IPS-20b (cell line): Measurements from ENCODE around the gene DLX4.

ENCODE experiments used
- H3K27ac ChIP-seq: one replicate; pipeline ENCODE4 v1.5.1; 2013; ENCODE audit warnings: low read length
- H3K27me3 ChIP-seq: 2 replicates; pipeline ENCODE4 v1.6.1; 2013; ENCODE audit warnings: mild to moderate bottlenecking, low read length, inconsistent platforms; ENCODE audit not compliant: insufficient read depth
- H3K36me3 ChIP-seq: 2 replicates; pipeline ENCODE4 v1.6.1; 2013; ENCODE audit warnings: low read depth, mild to moderate bottlenecking, inconsistent platforms, low read length, moderate library complexity; ENCODE audit not compliant: insufficient read depth
- H3K4me1 ChIP-seq: 2 replicates; pipeline ENCODE4 v1.6.1; 2013; ENCODE audit warnings: mild to moderate bottlenecking, control low read depth, inconsistent platforms, low read length, moderate library complexity; ENCODE audit not compliant: insufficient read depth
- H3K4me3 ChIP-seq: 2 replicates; pipeline ENCODE4 v1.5.1; 2013; ENCODE audit warnings: mild to moderate bottlenecking, low read length, inconsistent platforms
- H3K9ac ChIP-seq: 2 replicates; pipeline ENCODE4 v1.6.1; 2013; ENCODE audit warnings: low read depth, mild to moderate bottlenecking, inconsistent platforms, low read length, moderate library complexity
- H3K9me3 ChIP-seq: 2 replicates; pipeline ENCODE4 v1.6.1; 2013; ENCODE audit warnings: mild to moderate bottlenecking, low read depth, low read length, inconsistent platforms; ENCODE audit not compliant: insufficient read depth

DLX4 gene

DNA sequence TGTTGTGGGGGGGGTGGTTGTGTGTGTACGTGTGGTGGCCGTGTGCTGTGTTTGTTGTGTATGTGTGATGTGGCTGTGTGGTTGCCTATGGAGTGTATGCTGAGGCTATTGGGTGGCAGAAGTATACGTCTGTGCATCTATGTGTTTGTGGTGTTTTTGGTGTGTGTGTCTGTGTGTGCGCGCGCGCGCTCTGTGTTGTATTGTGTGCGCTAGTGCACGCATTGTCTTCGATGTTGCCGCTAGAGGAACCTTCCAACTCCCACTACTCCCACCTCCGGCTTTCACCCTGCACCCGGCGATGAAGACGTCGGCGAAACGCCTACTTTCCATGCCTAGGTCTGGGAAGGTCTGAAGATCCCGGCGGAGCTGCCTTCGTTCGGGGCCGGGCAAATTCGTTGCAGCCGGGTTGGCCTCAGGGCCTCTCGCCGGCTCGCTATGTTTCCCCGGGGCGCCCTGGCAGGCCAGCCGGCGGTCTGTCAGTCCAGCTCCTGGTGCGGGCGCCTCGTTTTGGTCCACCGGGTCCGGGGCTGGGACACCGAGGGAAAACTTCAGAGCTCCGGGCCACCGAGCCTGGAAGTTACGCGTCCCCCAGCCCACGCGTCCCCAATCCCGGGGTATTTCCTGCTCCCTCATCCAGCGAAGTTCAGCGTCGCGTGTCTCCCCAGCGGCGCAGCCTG, 5.2 kb upstream of the DLX4 start:
- H3K9me3 ChIP-seq, result no peaks in the 10 kb centered on the region
- peak overlapping the region; percentile 45; the same call in 1 of the 2 replicates for H3K4me3 ChIP-seq
- no peak overlapping the region for H3K27ac ChIP-seq
- no peaks in the 10 kb centered on the region for H3K36me3 ChIP-seq
- peaks cover 93% of the 10 kb centered on the region for H3K27me3 ChIP-seq
- H3K9ac ChIP-seq, result no peak overlapping the region
- H3K4me1 ChIP-seq, result peaks cover 22% of the 10 kb centered on the region; the same call in 1 of the 2 replicates

DNA sequence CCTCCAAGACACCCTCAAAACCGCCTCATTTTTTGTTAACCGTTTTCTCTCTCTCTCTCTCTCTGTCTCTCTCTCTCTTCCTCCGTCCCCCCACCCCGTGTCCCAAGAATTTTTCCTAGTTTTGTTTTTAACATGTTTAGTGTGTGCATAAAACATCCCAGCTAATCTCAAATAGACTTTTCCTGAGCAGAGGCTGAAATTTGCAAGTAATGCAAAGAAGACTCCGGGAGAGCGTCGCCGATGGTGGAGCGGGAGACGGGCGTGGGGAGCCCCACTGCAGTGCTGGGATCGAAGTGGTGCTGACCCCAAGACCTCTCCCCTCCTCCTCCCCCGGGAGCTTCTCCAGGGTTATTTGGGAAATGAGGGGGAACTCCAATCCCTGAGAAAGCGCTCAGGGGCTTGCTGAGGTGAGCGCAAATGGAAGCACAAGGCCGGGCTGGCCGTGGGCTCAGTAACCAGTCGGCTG, 4.7 kb upstream of the DLX4 start:
- peaks cover 94% of the 10 kb centered on the region for H3K27me3 ChIP-seq
- no peaks in the 10 kb centered on the region for H3K9me3 ChIP-seq
- peak overlapping the region; percentile 45 for H3K4me3 ChIP-seq
- H3K4me1 ChIP-seq, result peaks cover 22% of the 10 kb centered on the region; the same call in 1 of the 2 replicates
- no peak overlapping the region for H3K9ac ChIP-seq
- H3K27ac ChIP-seq, result no peak overlapping the region
- H3K36me3 ChIP-seq, result no peaks in the 10 kb centered on the region

DNA sequence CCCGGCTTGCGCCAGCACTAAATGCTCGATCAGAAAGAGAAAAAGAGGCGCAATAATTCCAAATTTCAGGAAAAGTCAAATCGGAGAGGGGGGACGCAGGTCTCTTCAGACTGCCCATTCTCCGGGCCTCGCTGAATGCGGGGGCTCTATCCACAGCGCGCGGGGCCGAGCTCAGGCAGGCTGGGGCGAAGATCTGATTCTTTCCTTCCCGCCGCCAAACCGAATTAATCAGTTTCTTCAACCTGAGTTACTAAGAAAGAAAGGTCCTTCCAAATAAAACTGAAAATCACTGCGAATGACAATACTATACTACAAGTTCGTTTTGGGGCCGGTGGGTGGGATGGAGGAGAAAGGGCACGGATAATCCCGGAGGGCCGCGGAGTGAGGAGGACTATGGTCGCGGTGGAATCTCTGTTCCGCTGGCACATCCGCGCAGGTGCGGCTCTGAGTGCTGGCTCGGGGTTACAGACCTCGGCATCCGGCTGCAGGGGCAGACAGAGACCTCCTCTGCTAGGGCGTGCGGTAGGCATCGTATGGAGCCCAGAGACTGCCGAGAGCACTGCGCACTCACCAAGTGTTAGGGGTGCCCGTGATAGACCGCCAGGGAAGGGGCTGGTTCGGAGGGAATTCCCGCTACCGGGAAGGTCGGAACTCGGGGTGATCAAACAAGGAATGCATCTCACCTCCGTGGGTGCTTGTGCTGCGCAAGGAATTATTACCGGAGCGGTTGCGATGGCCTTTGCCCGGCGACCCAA, 4.0 kb upstream of the DLX4 start:
- no peak overlapping the region for H3K27ac ChIP-seq
- H3K9ac ChIP-seq, result no peak overlapping the region
- H3K27me3 ChIP-seq, result peaks cover 95% of the 10 kb centered on the region
- peak overlapping the region; percentile 45; the same call in 1 of the 2 replicates for H3K4me3 ChIP-seq
- H3K9me3 ChIP-seq, result no peaks in the 10 kb centered on the region
- H3K4me1 ChIP-seq, result peaks cover 22% of the 10 kb centered on the region; the same call in 1 of the 2 replicates
- no peaks in the 10 kb centered on the region for H3K36me3 ChIP-seq

DNA sequence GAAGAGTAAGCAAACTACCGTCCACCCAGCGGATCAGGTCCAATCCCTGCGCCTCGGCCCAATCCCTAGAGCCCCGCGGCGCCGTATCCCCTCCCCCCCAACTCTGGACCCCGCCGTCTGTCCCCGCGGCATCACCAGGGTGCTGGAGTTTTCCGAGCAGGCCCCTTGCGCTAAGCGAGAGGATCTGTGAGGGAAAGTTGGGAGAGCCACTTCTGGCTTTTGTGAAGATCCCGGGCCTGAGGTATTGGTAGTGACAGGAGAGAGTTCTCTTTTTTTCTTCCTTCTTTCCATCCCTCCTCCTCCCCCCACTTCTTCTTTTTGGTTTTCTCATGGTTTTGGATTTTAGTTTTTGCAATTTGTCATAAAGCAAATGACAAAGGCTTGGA, 3.5 kb upstream of the DLX4 start:
- no peaks in the 10 kb centered on the region; the same call in 1 of the 2 replicates for H3K9me3 ChIP-seq
- H3K36me3 ChIP-seq, result no peaks in the 10 kb centered on the region
- no peak overlapping the region for H3K27ac ChIP-seq
- peaks cover 22% of the 10 kb centered on the region; the same call in 1 of the 2 replicates for H3K4me1 ChIP-seq
- peaks cover 100% of the 10 kb centered on the region for H3K27me3 ChIP-seq
- peak overlapping the region; percentile 45; the same call in 1 of the 2 replicates for H3K4me3 ChIP-seq
- no peak overlapping the region for H3K9ac ChIP-seq

DNA sequence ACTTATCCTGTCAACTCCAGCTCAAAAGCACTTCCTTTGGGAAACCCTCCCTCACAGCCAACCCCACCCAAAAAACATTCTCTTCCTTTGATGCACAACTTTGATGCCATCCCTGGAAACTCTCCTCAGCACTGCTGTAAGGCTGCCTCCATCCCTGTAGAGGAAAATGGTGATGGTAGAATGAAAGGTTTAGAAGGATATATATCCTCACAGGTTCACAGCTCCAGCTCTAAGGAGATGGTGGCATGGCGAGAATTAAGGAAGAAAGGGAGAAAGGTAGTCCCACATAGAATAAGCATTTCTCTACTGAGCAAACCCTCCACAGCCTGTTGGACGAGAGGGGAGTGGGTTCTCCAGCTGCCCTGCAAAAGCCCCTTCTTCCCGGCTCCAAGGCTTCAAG, 2.2 kb upstream of the DLX4 start:
- peaks cover 22% of the 10 kb centered on the region; the same call in 1 of the 2 replicates for H3K4me1 ChIP-seq
- H3K36me3 ChIP-seq, result no peaks in the 10 kb centered on the region
- H3K27me3 ChIP-seq, result peaks cover 100% of the 10 kb centered on the region

DNA sequence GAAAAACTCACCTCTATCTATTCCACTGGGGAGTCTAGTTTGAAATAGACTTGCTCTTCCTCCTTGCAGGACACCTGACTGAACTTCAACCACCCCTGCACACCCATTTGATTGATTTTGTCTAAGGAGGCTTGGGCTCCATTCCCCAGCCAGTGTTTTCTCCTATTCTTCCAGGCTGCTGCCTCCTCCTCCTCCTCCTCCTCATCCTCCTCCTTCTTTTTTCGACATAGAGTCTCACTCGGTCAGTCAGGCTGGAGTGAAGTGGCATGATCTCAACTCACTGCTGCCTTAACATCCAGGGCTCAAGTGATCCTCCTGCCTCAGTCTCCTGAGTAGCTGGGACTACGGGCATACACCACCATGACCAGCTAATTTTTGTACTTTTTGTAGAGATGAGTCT, 1.8 kb upstream of the DLX4 start:
- H3K9me3 ChIP-seq, result peaks cover 7% of the 10 kb centered on the region; the same call in 1 of the 2 replicates
- H3K27ac ChIP-seq, result no peak overlapping the region
- no peak overlapping the region for H3K4me3 ChIP-seq
- no peak overlapping the region for H3K9ac ChIP-seq
- peaks cover 22% of the 10 kb centered on the region; the same call in 1 of the 2 replicates for H3K4me1 ChIP-seq
- no peaks in the 10 kb centered on the region for H3K36me3 ChIP-seq
- peaks cover 100% of the 10 kb centered on the region for H3K27me3 ChIP-seq

More for the DNA sequence above, 2.2 kb upstream of the DLX4 start:
- H3K4me3 ChIP-seq, result no peak overlapping the region
- H3K27ac ChIP-seq, result no peak overlapping the region
- H3K9me3 ChIP-seq, result peaks cover 7% of the 10 kb centered on the region; the same call in 1 of the 2 replicates
- no peak overlapping the region for H3K9ac ChIP-seq

DNA sequence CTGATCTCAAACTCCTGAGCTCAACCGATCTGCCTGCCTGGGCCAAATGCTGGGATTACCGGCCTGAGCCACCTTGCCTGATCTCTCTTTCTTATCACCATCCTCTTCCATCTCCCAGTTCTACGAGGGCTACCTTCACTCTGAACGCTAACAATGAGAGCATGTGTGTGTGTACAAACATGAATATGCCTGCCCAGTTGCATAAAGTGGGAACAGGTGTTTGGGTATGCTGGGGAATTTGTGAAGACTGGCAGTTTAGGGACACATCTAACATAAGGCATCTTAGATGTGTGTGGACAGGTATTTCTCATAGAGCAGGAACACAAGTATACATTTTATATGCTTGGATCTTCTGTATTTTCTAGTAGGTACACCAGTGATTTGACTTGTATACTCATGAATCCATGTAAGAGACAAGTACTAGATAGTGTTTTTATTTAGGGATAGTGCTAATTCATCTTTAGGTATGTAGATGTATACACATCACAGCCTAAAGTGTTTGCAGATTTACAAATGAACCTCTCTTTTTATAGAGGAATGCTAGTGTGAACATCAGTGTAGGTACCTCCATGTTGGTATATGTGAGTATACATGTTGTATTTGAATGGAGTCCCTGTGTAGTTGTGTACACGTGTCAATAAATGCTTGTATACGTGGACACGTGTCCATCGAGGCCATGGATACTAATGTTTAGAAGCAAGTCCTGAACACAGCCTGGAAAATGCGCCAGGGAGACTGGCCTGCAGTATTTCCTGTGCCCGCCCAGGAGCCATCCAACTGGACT, 1.2 kb upstream of the DLX4 start:
- Histone ChIP-seq H3K4me1 (peaks cover 17% of the 10 kb centered on the region; the same call in 1 of the 2 replicates), H3K4me3 (peak overlapping the region; percentile 88; the same call in 1 of the 2 replicates), H3K36me3 (no peaks in the 10 kb centered on the region), H3K27me3 (peaks cover 100% of the 10 kb centered on the region), H3K27ac (no peak overlapping the region), H3K9me3 (peaks cover 7% of the 10 kb centered on the region; the same call in 1 of the 2 replicates), H3K9ac (no peak overlapping the region)

DNA sequence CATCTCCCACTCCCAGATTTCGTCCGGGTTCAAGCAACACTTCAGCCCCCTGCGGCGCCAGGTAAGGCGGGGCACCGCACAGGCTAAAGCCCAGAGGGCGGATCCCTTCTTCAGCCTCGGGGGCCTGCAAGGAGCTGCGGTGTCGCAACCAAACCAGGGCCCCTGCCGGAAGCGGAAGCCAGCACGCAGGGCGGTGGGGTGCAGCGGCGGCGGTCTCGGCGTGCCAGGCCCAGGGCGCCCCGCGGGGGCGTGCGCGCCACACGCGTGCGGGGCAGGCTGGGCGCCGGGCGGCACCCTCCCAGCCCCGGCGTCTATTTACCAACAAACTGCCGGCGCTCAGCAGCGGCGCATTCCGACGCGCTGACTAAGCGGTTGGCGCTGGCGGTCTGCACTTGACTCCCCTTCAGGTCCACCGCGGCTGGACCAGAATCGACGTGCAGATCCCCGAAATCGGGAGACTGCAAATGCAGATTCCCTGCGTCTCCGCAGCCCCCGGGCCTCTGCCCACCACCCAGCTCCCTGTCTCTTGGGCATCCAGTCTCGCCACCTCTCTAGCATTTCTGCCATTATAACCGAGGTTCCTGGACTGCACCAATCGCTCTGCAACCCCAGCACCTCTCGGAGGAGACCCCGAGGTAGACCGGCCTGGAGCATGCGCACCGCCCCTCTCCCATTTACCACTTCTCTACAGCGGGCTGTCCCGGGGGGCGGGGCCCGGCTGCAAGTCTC, 421 bp upstream of the DLX4 start:
- Histone ChIP-seq H3K27me3 (peaks cover 100% of the 10 kb centered on the region), H3K9me3 (peaks cover 7% of the 10 kb centered on the region; the same call in 1 of the 2 replicates), H3K27ac (no peak overlapping the region), H3K4me3 (peak overlapping the region; percentile 88), H3K4me1 (peaks cover 10% of the 10 kb centered on the region; the same call in 1 of the 2 replicates), H3K9ac (peak overlapping the region; percentile 74; the same call in 1 of the 2 replicates), H3K36me3 (no peaks in the 10 kb centered on the region)

DNA sequence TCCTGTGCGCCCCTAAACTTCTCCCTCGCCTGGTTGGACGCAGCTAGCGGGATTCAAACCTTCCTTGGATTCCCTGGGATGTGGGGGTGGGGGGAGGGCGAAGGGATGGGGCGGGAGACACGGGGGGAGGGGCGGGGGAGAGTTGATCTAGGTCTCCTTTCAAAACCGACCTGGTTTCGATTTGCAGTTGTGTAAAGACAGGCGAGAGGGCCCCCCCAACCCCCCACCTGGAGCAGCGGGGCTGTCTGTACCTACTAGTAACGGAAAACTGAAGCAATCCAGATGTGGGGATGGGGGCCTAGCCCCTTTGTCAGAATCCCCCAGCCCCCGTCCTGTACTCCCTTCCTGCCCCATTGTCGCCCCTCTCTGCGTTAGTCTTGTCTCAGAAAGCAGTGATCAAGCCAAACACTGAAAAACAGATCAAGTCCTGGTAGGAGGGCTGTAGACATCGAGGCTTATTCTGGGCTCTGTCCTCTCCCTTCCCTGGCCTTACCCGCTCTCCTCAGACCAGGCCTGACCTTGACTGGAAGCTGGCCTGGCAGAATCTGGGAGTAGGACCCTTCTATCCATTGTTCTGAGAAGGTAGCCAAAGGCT, 902 bp downstream of the DLX4 start:
- Histone ChIP-seq H3K9ac (no peak overlapping the region), H3K27ac (no peak overlapping the region), H3K4me1 (peaks cover 2% of the 10 kb centered on the region; the same call in 1 of the 2 replicates), H3K36me3 (no peaks in the 10 kb centered on the region), H3K27me3 (peaks cover 100% of the 10 kb centered on the region), H3K9me3 (peaks cover 7% of the 10 kb centered on the region; the same call in 1 of the 2 replicates), H3K4me3 (peak overlapping the region; percentile 88; the same call in 1 of the 2 replicates)

DNA sequence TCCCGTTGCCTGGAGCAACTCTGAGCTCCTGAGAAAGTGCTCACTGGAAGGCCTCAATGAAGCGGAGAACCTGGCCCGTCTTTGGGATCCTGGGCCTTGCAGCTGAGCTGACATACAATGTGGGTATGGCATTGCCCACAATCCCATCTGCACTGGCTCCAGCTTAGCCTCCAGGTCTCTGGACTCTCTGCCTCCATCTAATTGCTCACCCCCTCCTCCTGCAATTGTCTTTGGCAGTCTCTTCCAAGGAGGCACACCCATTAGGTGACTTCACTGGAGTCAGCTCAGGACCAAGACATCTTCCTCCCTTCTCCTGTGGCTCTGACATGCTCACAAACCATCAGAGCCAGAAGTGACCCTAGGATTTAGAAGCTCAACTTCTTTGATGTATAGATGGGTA, 1.5 kb downstream of the DLX4 start:
- Histone ChIP-seq H3K27ac (no peak overlapping the region), H3K9ac (no peak overlapping the region), H3K4me1 (no peaks in the 10 kb centered on the region), H3K36me3 (no peaks in the 10 kb centered on the region), H3K9me3 (peaks cover 7% of the 10 kb centered on the region; the same call in 1 of the 2 replicates), H3K4me3 (no peak overlapping the region), H3K27me3 (peaks cover 100% of the 10 kb centered on the region)
